ENCODE results near the gene GMFB. TPM values are rescaled to one million over a fixed set of nuclear protein-coding genes. Genes with fewer than 3 reads are reported as not detected.

GMFB gene
- total RNA-seq = 27.5 TPM

DNA sequence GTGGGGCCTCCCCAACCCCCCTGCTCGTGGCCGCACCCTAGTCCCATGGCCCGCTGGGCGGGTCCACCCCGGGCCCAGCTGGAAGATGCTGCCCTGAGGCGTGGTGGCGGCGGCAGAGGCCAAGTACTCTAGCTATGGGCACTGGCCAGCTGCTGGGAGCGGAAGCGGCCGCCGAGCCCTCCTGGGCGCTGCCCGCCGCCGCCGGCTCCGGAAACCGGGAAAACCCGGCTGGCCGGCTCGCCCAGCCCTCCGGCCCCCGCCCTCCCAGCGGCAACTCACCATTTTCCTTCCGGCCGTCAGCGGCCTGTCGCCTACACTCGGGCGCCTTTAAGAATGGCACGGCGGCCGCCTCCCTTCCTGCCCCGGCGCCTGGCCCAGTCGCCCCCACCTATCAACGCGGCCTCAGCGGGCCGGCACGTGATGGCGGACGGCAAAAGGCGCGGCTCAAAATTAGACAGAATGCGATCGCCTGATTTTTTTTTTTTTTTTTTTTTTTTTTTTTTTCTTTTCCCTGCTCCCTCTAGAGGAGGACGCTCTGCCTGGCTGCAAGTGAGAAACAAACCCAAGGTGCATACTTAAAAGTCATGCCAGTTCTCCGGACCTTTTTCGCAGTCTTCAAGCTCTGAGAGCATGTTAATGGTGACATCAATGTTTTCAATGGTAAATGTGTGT, at the start of gene GMFB:
Gene GMFB, minus strand, starts transcription at position 335 of the 672 bp plus-strand sequence. Its CDS starts 53 bp downstream, at position 282.
- Histone ChIP-seq H3K27ac (peak within 1 kb of the TSS; percentile 96 to 99), H3K4me3 (peak within 1 kb of the TSS; percentile 74 to 84), H3K9me3 (no peaks in the 10 kb centered on the region), H3K36me3 (no peaks in the 10 kb centered on the region), H3K27me3 (no peaks in the 10 kb centered on the region), H3K4me1 (peaks cover 0 to 22% of the 10 kb centered on the region in 2 donors)
- DNase-seq (ENCODE audit: low spot score in 2 of 2) = peak; percentile 74 to 95
- TF ChIP-seq, protein P1, sequence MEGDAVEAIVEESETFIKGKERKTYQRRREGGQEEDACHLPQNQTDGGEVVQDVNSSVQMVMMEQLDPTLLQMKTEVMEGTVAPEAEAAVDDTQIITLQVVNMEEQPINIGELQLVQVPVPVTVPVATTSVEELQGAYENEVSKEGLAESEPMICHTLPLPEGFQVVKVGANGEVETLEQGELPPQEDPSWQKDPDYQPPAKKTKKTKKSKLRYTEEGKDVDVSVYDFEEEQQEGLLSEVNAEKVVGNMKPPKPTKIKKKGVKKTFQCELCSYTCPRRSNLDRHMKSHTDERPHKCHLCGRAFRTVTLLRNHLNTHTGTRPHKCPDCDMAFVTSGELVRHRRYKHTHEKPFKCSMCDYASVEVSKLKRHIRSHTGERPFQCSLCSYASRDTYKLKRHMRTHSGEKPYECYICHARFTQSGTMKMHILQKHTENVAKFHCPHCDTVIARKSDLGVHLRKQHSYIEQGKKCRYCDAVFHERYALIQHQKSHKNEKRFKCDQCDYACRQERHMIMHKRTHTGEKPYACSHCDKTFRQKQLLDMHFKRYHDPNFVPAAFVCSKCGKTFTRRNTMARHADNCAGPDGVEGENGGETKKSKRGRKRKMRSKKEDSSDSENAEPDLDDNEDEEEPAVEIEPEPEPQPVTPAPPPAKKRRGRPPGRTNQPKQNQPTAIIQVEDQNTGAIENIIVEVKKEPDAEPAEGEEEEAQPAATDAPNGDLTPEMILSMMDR (IDR thresholded peaks at IDR 0.05) = peak in 2 of 3 experiments; percentile 33 to 45
- intact Hi-C loops (cut with DNase I) = loop anchor here (1.0 kb wide), 3 partner anchors 21 to 92 kb away; partner anchors contain the start of genes CGRRF1 and CNIH1

DNA sequence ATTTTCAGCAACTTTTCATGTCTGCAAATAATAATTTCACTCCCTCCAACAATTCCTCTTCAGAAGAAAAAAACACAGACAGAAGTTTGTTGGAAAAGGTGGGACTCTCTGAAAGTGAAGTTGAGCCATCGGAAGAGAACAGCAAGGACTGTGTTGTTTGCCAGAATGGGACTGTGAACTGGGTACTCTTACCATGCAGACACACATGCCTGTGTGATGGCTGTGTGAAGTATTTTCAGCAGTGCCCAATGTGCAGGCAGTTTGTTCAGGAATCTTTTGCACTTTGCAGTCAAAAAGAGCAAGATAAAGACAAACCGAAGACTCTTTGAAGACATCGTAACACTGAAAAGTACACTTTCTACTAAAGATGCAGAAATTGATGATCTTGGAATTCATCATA, 49.3 kb upstream of the GMFB start:
- Histone ChIP-seq H3K9me3 (no peaks in the 10 kb centered on the region), H3K27me3 (no peaks in the 10 kb centered on the region), H3K27ac (no peak overlapping the region), H3K36me3 (peaks cover 13 to 52% of the 10 kb centered on the region in 2 donors), H3K4me1 (no peaks in the 10 kb centered on the region), H3K4me3 (no peak overlapping the region)
- DNase-seq (ENCODE audit: low spot score in 2 of 2) = no peak
- TF ChIP-seq, protein P1 (IDR thresholded peaks at IDR 0.05) = no peak
- intact Hi-C loops (cut with DNase I) = no loop called here

DNA sequence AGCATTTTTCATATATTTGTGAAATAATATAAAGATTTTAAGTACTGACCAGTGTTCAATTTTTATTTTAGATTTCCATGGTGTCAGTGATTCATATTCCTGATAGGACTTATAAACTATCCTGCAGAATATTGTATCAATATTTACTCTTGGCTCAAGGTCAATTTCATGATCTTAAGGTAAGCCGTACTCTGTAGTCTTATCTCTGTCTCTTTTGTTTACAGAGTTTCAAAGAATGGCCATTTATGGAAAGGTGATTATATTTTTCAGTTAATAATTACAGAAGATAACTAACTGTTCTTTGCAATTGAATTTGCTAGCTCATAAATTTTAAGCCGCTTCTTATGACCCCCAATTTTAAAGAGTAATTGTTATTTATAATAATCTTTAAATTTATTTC, 48.9 kb upstream of the GMFB start:
- no peaks in the 10 kb centered on the region for H3K9me3 ChIP-seq
- H3K27ac ChIP-seq = no peak overlapping the region
- TF ChIP-seq, protein P1 (IDR thresholded peaks at IDR 0.05) = no peak
- no peaks in the 10 kb centered on the region for H3K27me3 ChIP-seq
- no peak for DNase-seq (ENCODE audit: low spot score in 2 of 2)
- intact Hi-C loops (cut with DNase I) = no loop called here
- no peak overlapping the region for H3K4me3 ChIP-seq
- H3K4me1 ChIP-seq = no peaks in the 10 kb centered on the region
- peaks cover 13 to 52% of the 10 kb centered on the region in 2 donors for H3K36me3 ChIP-seq

DNA sequence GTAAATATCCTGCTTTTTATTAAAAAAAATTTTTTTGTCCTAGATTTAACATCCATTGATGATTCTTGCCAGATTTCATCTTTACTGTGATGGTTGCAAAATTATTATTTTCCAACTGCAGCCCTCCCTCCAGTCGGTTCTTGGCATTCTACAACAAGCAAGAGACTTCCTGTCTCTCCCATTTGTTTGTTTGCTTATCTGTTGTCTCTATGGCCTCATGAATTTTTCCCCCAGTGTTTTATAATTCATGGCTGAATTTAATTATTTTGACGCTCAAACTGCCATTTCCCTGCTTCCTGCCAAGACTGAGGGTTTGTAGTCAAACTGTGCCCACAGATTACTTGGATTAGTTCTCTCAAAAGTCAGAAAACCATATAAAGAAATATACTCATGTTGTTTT, 46.9 kb upstream of the GMFB start:
- no peak for DNase-seq (ENCODE audit: low spot score in 2 of 2)
- Histone ChIP-seq H3K27me3 (no peaks in the 10 kb centered on the region), H3K36me3 (peaks cover 13 to 58% of the 10 kb centered on the region in 2 donors), H3K9me3 (no peaks in the 10 kb centered on the region), H3K27ac (no peak overlapping the region), H3K4me1 (no peaks in the 10 kb centered on the region), H3K4me3 (no peak overlapping the region)
- TF ChIP-seq, protein P1 (IDR thresholded peaks at IDR 0.05) = no peak
- intact Hi-C loops (cut with DNase I) = no loop called here

DNA sequence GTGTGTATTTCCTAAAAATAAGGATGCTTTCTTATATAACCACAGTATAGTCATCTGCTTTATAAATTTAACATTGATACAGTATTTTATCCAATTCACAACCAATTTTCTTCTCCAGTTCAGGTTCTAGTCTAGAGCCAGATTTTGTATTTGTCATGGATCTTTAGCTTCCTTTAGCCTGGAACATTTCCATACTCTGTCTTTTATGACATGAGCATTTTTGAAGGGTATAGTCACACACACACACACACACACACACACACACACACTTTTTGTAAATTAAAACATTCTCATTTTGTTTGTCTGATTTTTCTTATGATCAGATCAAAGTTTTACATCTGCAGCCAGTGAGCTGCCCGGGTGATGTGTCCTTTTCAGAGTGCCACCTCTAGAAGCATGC, 46.3 kb upstream of the GMFB start:
- H3K9me3 ChIP-seq = no peaks in the 10 kb centered on the region
- no peak for DNase-seq (ENCODE audit: low spot score in 2 of 2)
- H3K27me3 ChIP-seq = no peaks in the 10 kb centered on the region
- no peaks in the 10 kb centered on the region for H3K4me1 ChIP-seq
- intact Hi-C loops (cut with DNase I) = no loop called here
- peaks cover 15 to 61% of the 10 kb centered on the region in 2 donors for H3K36me3 ChIP-seq
- TF ChIP-seq, protein P1 (IDR thresholded peaks at IDR 0.05) = no peak
- no peak overlapping the region for H3K27ac ChIP-seq
- H3K4me3 ChIP-seq = no peak overlapping the region

Data from ascending aorta (tissue), 2 donors.